ENCODE data around the gene GET3. TPM values are rescaled to one million over a fixed set of nuclear protein-coding genes. Genes with fewer than 3 reads are reported as not detected.

The GET3 gene
- total and polyA plus RNA-seq, 2 of the 13 experiments (the other 11 are each of a cell fraction or from before 2014, with no cell fraction given) = 57.7 to 59.4 TPM

DNA sequence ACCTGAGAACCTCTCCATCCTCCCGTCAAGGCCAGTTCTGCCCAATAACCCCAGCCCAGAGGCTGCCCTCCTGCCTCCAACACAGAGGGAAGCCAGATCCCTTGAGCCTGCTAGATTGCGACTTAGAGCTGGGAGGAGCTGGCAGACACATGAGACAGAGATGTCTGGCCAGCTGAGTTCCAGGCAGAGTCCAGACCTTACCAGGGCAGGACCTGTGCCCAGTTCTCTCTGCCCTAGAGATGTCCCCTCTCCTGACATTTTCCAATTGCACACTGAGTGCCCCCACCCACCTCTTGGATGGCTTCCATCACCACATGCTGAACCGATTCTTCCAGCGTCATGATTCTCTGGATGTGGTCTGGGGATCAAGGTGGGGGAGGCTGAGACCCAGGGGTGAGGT, 35.0 kb downstream of the GET3 start:
- Histone ChIP-seq H4K20me1 (ENCODE audit: insufficient read depth, low read length) (no peaks in the 10 kb centered on the region), H3K4me1 (ENCODE audit: insufficient read depth, low read length) (peaks cover 10% of the 10 kb centered on the region), H3K9ac (ENCODE audit: insufficient read depth, low read depth, low read length) (no peak overlapping the region), H3K79me2 (ENCODE audit: insufficient read depth, low read length) (no peaks in the 10 kb centered on the region), H3K36me3 (replicated peaks in 1 of 2; ENCODE audit: control insufficient read depth in 1 of 2, insufficient read depth in 2 of 2, low read length in 2 of 2) (no peaks in the 10 kb centered on the region), H3K9me3 (ENCODE audit: low read length) (no peaks in the 10 kb centered on the region), H3K4me2 (ENCODE audit: low read depth, low read length) (no peak overlapping the region), H3K27me3 (ENCODE audit: control insufficient read depth in 1 of 2, insufficient read depth in 2 of 2, low read length in 2 of 2) (no peaks in the 10 kb centered on the region), H3K27ac (ENCODE audit: extremely low read length, insufficient read depth, low read length) (no peak overlapping the region), H2AFZ (ENCODE audit: low read length) (no peak overlapping the region), H3K4me3 (replicated peaks in 1 of 3; ENCODE audit: insufficient read depth in 1 of 3, low read depth in 2 of 3, low read length in 3 of 3) (no peak overlapping the region)
- DNase-seq (ENCODE audit: low spot score) (no peak), FAIRE-seq (no peak), ATAC-seq (no peak)
- in situ Hi-C loops (cut with HindIII; ENCODE audit: extremely low pct_ligation_motif_present, low pct_unique_long_range_greater_than_20kb) (loop anchor here (5.0 kb wide), 1 partner anchor 65 kb away; the partner anchor contains the start of gene MAST1), intact Hi-C loops (cut with micrococcal nuclease; ENCODE audit: unreplicated experiment) (no loop called here)
- ChIA-PET POLR2A (interaction anchor here (2.0 kb wide), 1 partner anchor 19 kb away, joined by 8 read pairs; the partner anchor contains the start of gene JUNB), CTCF (ENCODE audit: low intra/inter-chr PET ratio, low total read pairs) (no interaction called here)
- BruUV-seq (replicated peaks) = no TSS peak
- no peak for TF ChIP-seq PRPF4 (IDR thresholded peaks at IDR 0.05; ENCODE audit: low read depth, low read length, poor library complexity, severe bottlenecking)
- TF ChIP-seq ZIK1 (CRISPR knock-in tag; IDR thresholded peaks at IDR 0.05; ENCODE audit: borderline replicate concordance, low read depth) = no peak
- no peak for TF ChIP-seq ZNF30 (CRISPR knock-in tag; IDR thresholded peaks at IDR 0.05)
- TF ChIP-seq ARNT (IDR thresholded peaks at IDR 0.05) = no peak
- 94% methylated on average over 4 of the region's 4 CpGs for WGBS (ENCODE audit: low lambda C conversion rate)

DNA sequence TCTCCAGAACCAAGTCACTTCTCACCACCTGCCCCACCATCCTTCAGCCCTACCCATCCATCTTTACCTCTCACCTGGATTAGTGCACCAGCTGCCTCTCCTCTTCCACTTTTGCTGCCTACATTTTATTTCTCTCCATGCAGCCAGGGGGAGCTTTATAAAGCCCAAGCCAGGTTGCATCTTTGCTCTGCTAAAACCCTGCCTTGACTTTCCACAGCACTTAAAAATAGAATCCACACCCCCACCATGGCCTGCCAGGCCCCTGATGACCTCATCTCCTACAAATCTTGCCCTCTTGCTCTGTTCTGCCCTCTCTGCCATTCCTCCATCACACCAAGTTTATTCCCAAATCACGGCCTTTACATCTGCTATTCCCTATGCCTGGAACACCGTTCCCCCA, 36.3 kb downstream of the GET3 start:
- H3K9me3 ChIP-seq (ENCODE audit: low read length) = no peaks in the 10 kb centered on the region
- no peaks in the 10 kb centered on the region for H3K79me2 ChIP-seq (ENCODE audit: insufficient read depth, low read length)
- DNase-seq (ENCODE audit: low spot score) = no peak
- POLR2A ChIA-PET = interaction anchor here (1.0 to 2.0 kb wide), 2 partner anchors 9 to 17 kb away, joined by 4 to 8 read pairs; partner anchors contain the start of gene JUNB
- H3K4me1 ChIP-seq (ENCODE audit: insufficient read depth, low read length) = peaks cover 17% of the 10 kb centered on the region
- H3K27me3 ChIP-seq (ENCODE audit: control insufficient read depth in 1 of 2, insufficient read depth in 2 of 2, low read length in 2 of 2) = no peaks in the 10 kb centered on the region
- no peak overlapping the region for H2AFZ ChIP-seq (ENCODE audit: low read length)
- H4K20me1 ChIP-seq (ENCODE audit: insufficient read depth, low read length) = no peaks in the 10 kb centered on the region
- peak; percentile 54 for FAIRE-seq
- no peak for TF ChIP-seq ATF7-NPFF (CRISPR knock-in tag; IDR thresholded peaks at IDR 0.05; ENCODE audit: low read depth)
- peak; percentile 73 for TF ChIP-seq ATF7 (IDR thresholded peaks at IDR 0.05)
- TF ChIP-seq ATF7 (CRISPR knock-in tag; IDR thresholded peaks at IDR 0.05) = no peak
- TF ChIP-seq, protein P1, sequence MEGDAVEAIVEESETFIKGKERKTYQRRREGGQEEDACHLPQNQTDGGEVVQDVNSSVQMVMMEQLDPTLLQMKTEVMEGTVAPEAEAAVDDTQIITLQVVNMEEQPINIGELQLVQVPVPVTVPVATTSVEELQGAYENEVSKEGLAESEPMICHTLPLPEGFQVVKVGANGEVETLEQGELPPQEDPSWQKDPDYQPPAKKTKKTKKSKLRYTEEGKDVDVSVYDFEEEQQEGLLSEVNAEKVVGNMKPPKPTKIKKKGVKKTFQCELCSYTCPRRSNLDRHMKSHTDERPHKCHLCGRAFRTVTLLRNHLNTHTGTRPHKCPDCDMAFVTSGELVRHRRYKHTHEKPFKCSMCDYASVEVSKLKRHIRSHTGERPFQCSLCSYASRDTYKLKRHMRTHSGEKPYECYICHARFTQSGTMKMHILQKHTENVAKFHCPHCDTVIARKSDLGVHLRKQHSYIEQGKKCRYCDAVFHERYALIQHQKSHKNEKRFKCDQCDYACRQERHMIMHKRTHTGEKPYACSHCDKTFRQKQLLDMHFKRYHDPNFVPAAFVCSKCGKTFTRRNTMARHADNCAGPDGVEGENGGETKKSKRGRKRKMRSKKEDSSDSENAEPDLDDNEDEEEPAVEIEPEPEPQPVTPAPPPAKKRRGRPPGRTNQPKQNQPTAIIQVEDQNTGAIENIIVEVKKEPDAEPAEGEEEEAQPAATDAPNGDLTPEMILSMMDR (CRISPR knock-in tag; IDR thresholded peaks at IDR 0.05) = peak; percentile 30; the same call in 1 of the 2 replicates
- no peak for TF ChIP-seq GATAD2A (CRISPR knock-in tag; IDR thresholded peaks at IDR 0.05)
- H3K36me3 ChIP-seq (replicated peaks in 1 of 2; ENCODE audit: control insufficient read depth in 1 of 2, insufficient read depth in 2 of 2, low read length in 2 of 2) = no peaks in the 10 kb centered on the region
- intact Hi-C loops (cut with micrococcal nuclease; ENCODE audit: unreplicated experiment) = no loop called here
- in situ Hi-C loops (cut with HindIII; ENCODE audit: extremely low pct_ligation_motif_present, low pct_unique_long_range_greater_than_20kb) = loop anchor here (5.0 kb wide), 1 partner anchor 64 kb away; the partner anchor contains the start of gene MAST1
- 92% methylated on average over 2 of the region's 2 CpGs for WGBS (ENCODE audit: low lambda C conversion rate)
- H3K4me2 ChIP-seq (ENCODE audit: low read depth, low read length) = no peak overlapping the region
- ATAC-seq = no peak
- H3K4me3 ChIP-seq (replicated peaks in 1 of 3; ENCODE audit: insufficient read depth in 1 of 3, low read depth in 2 of 3, low read length in 3 of 3) = no peak overlapping the region
- no TSS peak for BruUV-seq (replicated peaks)
- no peak overlapping the region for H3K9ac ChIP-seq (ENCODE audit: insufficient read depth, low read depth, low read length)
- CTCF ChIA-PET (ENCODE audit: low intra/inter-chr PET ratio, low total read pairs) = interaction anchor here (1.6 kb wide), 1 partner anchor 23 kb away, joined by 5 read pairs; no protein-coding TSS in a partner anchor
- no peak overlapping the region for H3K27ac ChIP-seq (ENCODE audit: extremely low read length, insufficient read depth, low read length)

Measured in HepG2 (cell line).